ENCODE measurements around the gene IGIP. TPM values are rescaled to one million over a fixed set of nuclear protein-coding genes. Genes with fewer than 3 reads are reported as not detected.

IGIP gene
- total and polyA plus RNA-seq, 10 donors, result 4.7 to 20.4 (median 11.2) TPM

DNA sequence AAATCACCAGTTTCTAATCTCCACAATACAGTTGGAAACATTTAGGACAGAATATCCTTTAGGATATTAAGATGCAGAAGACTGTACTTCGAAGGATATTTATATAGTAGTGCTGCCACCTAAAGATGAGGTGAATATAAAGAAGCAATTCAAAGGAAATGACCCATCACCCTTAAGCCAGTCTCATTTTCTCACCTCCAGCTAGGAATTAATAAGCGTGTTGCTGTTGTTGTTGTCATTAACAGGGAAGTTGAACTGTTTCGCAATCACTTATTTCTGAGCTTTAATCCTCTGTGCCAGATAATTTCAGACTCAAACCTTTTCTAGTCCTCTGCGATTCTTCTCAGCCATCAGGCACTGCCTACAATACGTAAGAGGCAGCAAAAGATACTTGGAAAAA, 19.6 kb upstream of the IGIP start:
- Histone ChIP-seq H3K27ac (peak overlapping the region in 7 of 8 donors; percentile 96 to 99 (median 98)), H3K4me1 (peaks cover 19 to 47% (median 33%) of the 10 kb centered on the region in 6 donors), H3K4me3 (no peak overlapping the region), H3K9me3 (no peaks in the 10 kb centered on the region), H3K36me3 (no peaks in the 10 kb centered on the region), H3K27me3 (replicated peaks in 1 of 7) (peaks cover 0 to 31% (median 0%) of the 10 kb centered on the region in 7 donors)
- TF ChIP-seq POLR2A (IDR thresholded peaks at IDR 0.05), result no peak
- TF ChIP-seq, protein P1, sequence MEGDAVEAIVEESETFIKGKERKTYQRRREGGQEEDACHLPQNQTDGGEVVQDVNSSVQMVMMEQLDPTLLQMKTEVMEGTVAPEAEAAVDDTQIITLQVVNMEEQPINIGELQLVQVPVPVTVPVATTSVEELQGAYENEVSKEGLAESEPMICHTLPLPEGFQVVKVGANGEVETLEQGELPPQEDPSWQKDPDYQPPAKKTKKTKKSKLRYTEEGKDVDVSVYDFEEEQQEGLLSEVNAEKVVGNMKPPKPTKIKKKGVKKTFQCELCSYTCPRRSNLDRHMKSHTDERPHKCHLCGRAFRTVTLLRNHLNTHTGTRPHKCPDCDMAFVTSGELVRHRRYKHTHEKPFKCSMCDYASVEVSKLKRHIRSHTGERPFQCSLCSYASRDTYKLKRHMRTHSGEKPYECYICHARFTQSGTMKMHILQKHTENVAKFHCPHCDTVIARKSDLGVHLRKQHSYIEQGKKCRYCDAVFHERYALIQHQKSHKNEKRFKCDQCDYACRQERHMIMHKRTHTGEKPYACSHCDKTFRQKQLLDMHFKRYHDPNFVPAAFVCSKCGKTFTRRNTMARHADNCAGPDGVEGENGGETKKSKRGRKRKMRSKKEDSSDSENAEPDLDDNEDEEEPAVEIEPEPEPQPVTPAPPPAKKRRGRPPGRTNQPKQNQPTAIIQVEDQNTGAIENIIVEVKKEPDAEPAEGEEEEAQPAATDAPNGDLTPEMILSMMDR (IDR thresholded peaks at IDR 0.05 in 8 of 11, conservative IDR thresholded peaks at IDR 0.05 in 3 of 11), result no peak
- no peak for TF ChIP-seq POLR2AphosphoS5 (IDR thresholded peaks at IDR 0.05)
- 65 to 73% (median 67%) methylated on average over 5 of the region's 5 CpGs for WGBS, 5 donors
- intact Hi-C loops (cut with DNase I; ENCODE audit: low total_unique reads), result no loop called here
- no peak for DNase-seq

DNA sequence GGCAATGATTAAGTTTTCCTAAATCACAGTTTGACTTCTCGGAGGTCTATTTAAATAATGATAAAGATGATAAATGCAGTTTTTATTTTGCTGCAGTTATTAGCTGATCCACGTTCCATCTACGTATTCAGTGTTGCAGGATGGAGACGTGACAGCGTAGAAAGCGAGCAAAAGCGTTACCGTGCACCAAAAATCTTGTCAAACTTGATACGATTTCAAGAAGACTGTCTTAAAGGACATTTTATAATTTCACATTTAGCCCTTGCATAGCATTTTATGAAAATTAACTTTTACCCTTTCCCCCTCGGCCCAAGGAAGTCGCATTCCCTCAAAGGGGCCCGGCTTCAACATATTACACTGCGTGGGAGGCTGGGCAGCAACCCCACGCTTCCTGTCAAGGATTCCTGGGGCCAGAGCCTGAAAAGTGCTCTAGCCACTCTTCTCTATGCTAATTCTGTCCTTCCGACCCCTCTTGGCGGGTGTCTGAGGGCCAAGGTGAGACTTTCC, 18.9 kb upstream of the IGIP start:
- Histone ChIP-seq H3K4me3 (peak overlapping the region; percentile 52 to 86 (median 66)), H3K36me3 (no peaks in the 10 kb centered on the region), H3K27me3 (replicated peaks in 1 of 7) (peaks cover 0 to 37% (median 0%) of the 10 kb centered on the region in 7 donors), H3K9me3 (no peaks in the 10 kb centered on the region), H3K4me1 (peaks cover 25 to 55% (median 39%) of the 10 kb centered on the region in 6 donors), H3K27ac (peak overlapping the region; percentile 96 to 99 (median 98))
- no peak for TF ChIP-seq POLR2AphosphoS5 (IDR thresholded peaks at IDR 0.05)
- TF ChIP-seq POLR2A (IDR thresholded peaks at IDR 0.05), result no peak
- TF ChIP-seq, protein P1 (IDR thresholded peaks at IDR 0.05 in 8 of 11, conservative IDR thresholded peaks at IDR 0.05 in 3 of 11), result no peak
- DNase-seq, result no peak
- intact Hi-C loops (cut with DNase I; ENCODE audit: low total_unique reads), result no loop called here
- WGBS, 5 donors, result 45 to 49% (median 47%) methylated on average over 15 to 16 of the region's 16 CpGs

DNA sequence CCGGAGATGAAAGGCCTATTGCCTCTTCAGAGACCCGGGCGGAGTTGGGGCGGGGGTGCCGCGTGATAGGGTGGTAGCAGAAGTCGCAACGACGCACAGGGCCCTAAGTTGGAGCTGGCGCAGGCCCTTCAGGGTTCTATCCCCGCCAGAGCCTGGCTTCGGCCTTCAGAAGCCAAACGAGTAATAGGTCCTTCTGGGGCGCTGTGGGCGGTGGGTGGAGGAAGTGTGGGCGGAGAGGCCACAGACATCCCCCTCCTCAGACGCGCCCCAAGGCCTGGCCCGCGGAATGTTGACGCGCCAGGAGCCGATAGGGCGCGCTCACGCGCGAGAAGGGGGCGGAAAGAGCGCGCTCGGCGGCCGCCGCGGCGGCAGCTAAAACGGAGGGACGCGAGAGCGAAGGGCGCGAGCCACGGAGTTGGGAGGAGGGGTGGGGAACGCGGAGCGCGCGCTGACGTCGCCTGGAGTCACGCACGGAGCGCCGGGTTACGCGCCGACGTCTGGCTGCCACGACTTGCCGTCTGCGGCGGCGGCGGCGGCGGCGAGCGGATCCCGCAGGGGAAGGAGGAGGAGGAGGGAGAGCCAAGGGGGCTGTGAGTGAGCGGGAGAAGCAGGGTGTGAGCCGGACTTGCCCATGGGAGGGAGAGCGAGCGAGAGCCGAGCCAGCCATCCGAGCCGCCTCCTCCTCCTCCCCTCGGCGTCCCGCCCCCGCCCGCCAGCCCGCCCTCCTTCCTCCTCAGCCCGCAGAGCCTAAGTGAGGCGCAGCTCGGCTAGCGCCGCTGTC, 18.2 kb upstream of the IGIP start:
- H3K36me3 ChIP-seq, result no peaks in the 10 kb centered on the region
- peak overlapping the region; percentile 52 to 86 (median 66) for H3K4me3 ChIP-seq
- H3K27me3 ChIP-seq (replicated peaks in 1 of 7), result peaks cover 0 to 44% (median 0%) of the 10 kb centered on the region in 7 donors
- peaks cover 28 to 61% (median 46%) of the 10 kb centered on the region in 6 donors for H3K4me1 ChIP-seq
- peak; percentile 99 for DNase-seq
- intact Hi-C loops (cut with DNase I; ENCODE audit: low total_unique reads), result no loop called here
- H3K9me3 ChIP-seq, result no peaks in the 10 kb centered on the region
- TF ChIP-seq POLR2AphosphoS5 (IDR thresholded peaks at IDR 0.05) (peak; percentile 93 to 95 (median 94)), POLR2A (IDR thresholded peaks at IDR 0.05) (peak in 2 of 3 donors; percentile 30 to 37)
- TF ChIP-seq, protein P1 (IDR thresholded peaks at IDR 0.05 in 8 of 11, conservative IDR thresholded peaks at IDR 0.05 in 3 of 11), result peak in 9 of 11 experiments; percentile 8 to 48 (median 42)
- peak overlapping the region; percentile 96 to 99 (median 98) for H3K27ac ChIP-seq
- WGBS, 5 donors, result 0 to 1% (median 1%) methylated on average over 25 to 87 of the region's 88 CpGs

All from spleen (tissue), 11 donors.